DND-41 (cell line): Measurements from ENCODE around the gene CCT2.

Experiments
- ATAC-seq: fragments of 200-7000 bp; cut with Tn5 transposase; 3 replicates; pipeline ENCODE4 v1.9.1; 2021; ENCODE audit warnings: low read depth; ENCODE audit not compliant: insufficient read depth
- DNase-seq: peaks from one replicate; pipeline ENCODE4 v3.0.0-alpha.2; 2020
- H2AFZ ChIP-seq: 2 replicates; pipeline ENCODE4 v1.6.0; 2012; ENCODE audit warnings: low read depth, low read length
- H3K27ac ChIP-seq: 2 replicates; pipeline ENCODE4 v1.5.1; 2012; ENCODE audit warnings: low read length, inconsistent platforms
- H3K27me3 ChIP-seq: fragments of 200-600 bp; sonication (generic); 2 replicates; pipeline ENCODE4 v1.6.0; 2012; ENCODE audit warnings: low read length, mild to moderate bottlenecking, inconsistent platforms; ENCODE audit not compliant: insufficient read depth, poor library complexity
- H3K36me3 ChIP-seq: 2 replicates; pipeline ENCODE4 v1.5.1; 2012; ENCODE audit warnings: low read length, inconsistent platforms; ENCODE audit not compliant: insufficient read depth
- H3K4me1 ChIP-seq: 2 replicates; pipeline ENCODE4 v1.5.1; 2012; ENCODE audit warnings: mild to moderate bottlenecking, low read length; ENCODE audit not compliant: insufficient read depth
- H3K4me2 ChIP-seq: 2 replicates; pipeline ENCODE4 v1.6.0; 2012; ENCODE audit warnings: mild to moderate bottlenecking, moderate library complexity, low read length, inconsistent platforms; ENCODE audit not compliant: insufficient read depth
- H3K4me3 ChIP-seq, 2 experiments: fragments of 200-600 bp in 1 of 2; shearing (Covaris generic) in 1 of 2; 2 replicates each; pipeline ENCODE4 v1.5.1; 2012 to 2016; ENCODE audit warnings: inconsistent platforms in 2 of 2, low read length in 2 of 2, mild to moderate bottlenecking in 2 of 2, low read depth in 1 of 2, moderate library complexity in 1 of 2
- H3K79me2 ChIP-seq: 2 replicates; pipeline ENCODE4 v1.6.0; 2012; ENCODE audit warnings: low read length, inconsistent platforms; ENCODE audit not compliant: insufficient read depth
- H3K9ac ChIP-seq: 2 replicates; pipeline ENCODE4 v1.6.0; 2012; ENCODE audit warnings: low read depth, mild to moderate bottlenecking, inconsistent platforms, low read length, moderate library complexity
- H3K9me3 ChIP-seq: 2 replicates; pipeline ENCODE4 v1.5.1; 2012; ENCODE audit warnings: low read length, moderate library complexity, mild to moderate bottlenecking, inconsistent platforms; ENCODE audit not compliant: insufficient read depth, severe bottlenecking
- H4K20me1 ChIP-seq: 2 replicates; pipeline ENCODE4 v1.6.0; 2012; ENCODE audit warnings: low read length; ENCODE audit not compliant: insufficient read depth
- CTCF ChIP-seq: IDR thresholded peaks from 2 replicates; pipeline ENCODE4 v1.5.1; 2012; ENCODE audit warnings: borderline replicate concordance, low read length, moderate library complexity, mild to moderate bottlenecking; ENCODE audit not compliant: poor library complexity, severe bottlenecking; ENCODE audit errors: extremely low read depth
- EZH2 ChIP-seq: IDR thresholded peaks from 3 replicates; pipeline ENCODE4 v1.6.1; 2012; ENCODE audit warnings: borderline replicate concordance, low read depth, mild to moderate bottlenecking, moderate library complexity, low read length, inconsistent platforms; ENCODE audit not compliant: severe bottlenecking

CCT2 gene

GRCh38 chr12:69627501-69627900 lies 42.2 kb downstream of the CCT2 start:
- H3K27me3 ChIP-seq = no peaks in the 10 kb centered on the region
- TF ChIP-seq EZH2 (no peak), CTCF (no peak)
- H3K4me2 ChIP-seq = no peak overlapping the region
- no peak overlapping the region for H2AFZ ChIP-seq
- H3K4me3 ChIP-seq = no peak overlapping the region
- no peaks in the 10 kb centered on the region for H3K79me2 ChIP-seq
- H3K4me1 ChIP-seq = no peaks in the 10 kb centered on the region
- H3K27ac ChIP-seq = no peak overlapping the region
- no peak overlapping the region for H3K9ac ChIP-seq
- H3K36me3 ChIP-seq = no peaks in the 10 kb centered on the region
- no peaks in the 10 kb centered on the region for H3K9me3 ChIP-seq
- DNase-seq = no peak
- ATAC-seq = no peak
- H4K20me1 ChIP-seq = no peaks in the 10 kb centered on the region

- Histone ChIP-seq H3K4me3 (no peak overlapping the region), H3K79me2 (no peaks in the 10 kb centered on the region), H3K4me2 (no peak overlapping the region), H2AFZ (no peak overlapping the region), H4K20me1 (no peaks in the 10 kb centered on the region), H3K9ac (no peak overlapping the region), H3K27me3 (no peaks in the 10 kb centered on the region), H3K27ac (no peak overlapping the region), H3K9me3 (no peaks in the 10 kb centered on the region), H3K4me1 (no peaks in the 10 kb centered on the region), H3K36me3 (no peaks in the 10 kb centered on the region)
- TF ChIP-seq EZH2 = no peak
- TF ChIP-seq CTCF = peak; percentile 36
- ATAC-seq (no peak), DNase-seq (no peak)
Measured at GRCh38 chr12:69630191-69630590, 44.9 kb downstream of the CCT2 start.

- no peak for ATAC-seq
Measured at GRCh38 chr12:69633061-69633460, 47.8 kb downstream of the CCT2 start.

More at GRCh38 chr12:69633061-69633460, 47.8 kb downstream of the CCT2 start:
- Histone ChIP-seq H3K4me3 (no peak overlapping the region), H3K4me2 (no peak overlapping the region), H3K9me3 (no peaks in the 10 kb centered on the region), H3K4me1 (no peaks in the 10 kb centered on the region), H3K27me3 (no peaks in the 10 kb centered on the region), H3K79me2 (no peaks in the 10 kb centered on the region), H3K27ac (no peak overlapping the region), H3K9ac (no peak overlapping the region), H2AFZ (no peak overlapping the region), H4K20me1 (no peaks in the 10 kb centered on the region), H3K36me3 (no peaks in the 10 kb centered on the region)
- TF ChIP-seq EZH2 = no peak
- TF ChIP-seq CTCF = peak; percentile 37
- no peak for DNase-seq
